ENCODE results near the gene PLIN3. TPM values are rescaled to one million over a fixed set of nuclear protein-coding genes. Genes with fewer than 3 reads are reported as not detected.

The PLIN3 gene
- total and polyA plus RNA-seq, 9 of the 15 experiments (the other 6 are each of a cell fraction or from before 2014, with no cell fraction given): 7.5 to 75.6 (median 43.1) TPM

GRCh38 chr19:4879041-4879440 is 11.6 kb upstream of the PLIN3 start (continued):
- no peak for TF ChIP-seq ZHX1 (conservative IDR thresholded peaks at IDR 0.05; ENCODE audit: low read length)
- no peak for TF ChIP-seq ZNF121 (CRISPR knock-in tag; conservative IDR thresholded peaks at IDR 0.05)
- no peak for TF ChIP-seq ZNF184 (CRISPR knock-in tag; IDR thresholded peaks at IDR 0.05)
- TF ChIP-seq CBX8 (IDR thresholded peaks at IDR 0.05; ENCODE audit: borderline replicate concordance, extremely low read depth, low read depth, low read length, poor library complexity, severe bottlenecking): no peak
- no peak for TF ChIP-seq ILF3 (IDR thresholded peaks at IDR 0.05; ENCODE audit: borderline replicate concordance)

DNA sequence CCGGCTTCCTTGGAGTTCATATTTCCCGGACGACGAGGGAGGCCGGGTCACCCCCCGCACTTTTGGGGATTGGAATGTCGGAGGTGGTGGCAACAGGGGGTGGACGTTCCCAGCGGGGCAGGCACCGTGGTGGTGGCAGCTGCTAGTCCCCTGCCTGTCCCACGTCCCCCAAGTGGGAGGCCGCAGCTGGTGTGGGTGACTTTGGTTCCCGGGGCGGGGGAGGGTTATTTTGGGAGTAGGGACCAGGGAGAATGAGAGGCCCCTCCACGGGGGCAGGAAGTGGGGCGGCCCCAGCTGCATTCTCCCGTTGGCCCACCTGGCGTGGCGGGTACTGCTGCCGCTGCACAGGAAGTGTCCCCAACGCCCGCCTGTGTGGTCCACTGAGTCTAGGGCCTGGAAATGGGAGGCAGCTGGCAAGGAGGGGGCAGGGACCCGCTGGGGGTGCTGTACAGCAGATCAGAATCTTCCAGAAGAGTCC is 11.1 kb upstream of the PLIN3 start:
- Histone ChIP-seq H2AFZ (ENCODE audit: low read depth, low read length) (no peak overlapping the region), H3K9me1 (ENCODE audit: control insufficient read depth, insufficient read depth, low read length) (no peaks in the 10 kb centered on the region), H3K4me3 (no peak overlapping the region), H3K4me1 (replicated peaks in 1 of 2; ENCODE audit: control insufficient read depth in 2 of 2, insufficient read depth in 2 of 2, low read length in 2 of 2) (peaks cover 0 to 18% of the 10 kb centered on the region in 2 experiments; a peak in 2 of 5 replicates), H4K20me1 (replicated peaks; ENCODE audit: control insufficient read depth, insufficient read depth, low read length) (no peaks in the 10 kb centered on the region), H3K79me2 (ENCODE audit: control insufficient read depth, insufficient read depth, low read length) (no peaks in the 10 kb centered on the region), H3K4me2 (ENCODE audit: insufficient read depth, low read length) (no peak overlapping the region), H3K36me3 (ENCODE audit: control insufficient read depth, insufficient read depth, low read length) (no peaks in the 10 kb centered on the region), H3K27ac (ENCODE audit: extremely low read depth, low read depth, low read length) (no peak overlapping the region), H3K9ac (ENCODE audit: insufficient read depth in 1 of 2, low read depth in 2 of 2, low read length in 2 of 2) (peak overlapping the region in 1 of 2 experiments; percentile 13; a peak in 1 of 4 replicates), H3K9me3 (replicated peaks; ENCODE audit: control insufficient read depth, insufficient read depth, low read depth, low read length) (no peaks in the 10 kb centered on the region), H3K27me3 (ENCODE audit: control insufficient read depth in 2 of 2, insufficient read depth in 2 of 2, low read length in 2 of 2) (no peaks in the 10 kb centered on the region)
- TF ChIP-seq ZNF395 (CRISPR knock-in tag; IDR thresholded peaks at IDR 0.05) (no peak), ZFX (CRISPR knock-in tag; IDR thresholded peaks at IDR 0.05) (no peak), TEAD4 (IDR thresholded peaks at IDR 0.05; ENCODE audit: low read length) (no peak), TEAD4 (CRISPR knock-in tag; IDR thresholded peaks at IDR 0.05; ENCODE audit: borderline replicate concordance) (no peak)
- TF ChIP-seq, protein P1, sequence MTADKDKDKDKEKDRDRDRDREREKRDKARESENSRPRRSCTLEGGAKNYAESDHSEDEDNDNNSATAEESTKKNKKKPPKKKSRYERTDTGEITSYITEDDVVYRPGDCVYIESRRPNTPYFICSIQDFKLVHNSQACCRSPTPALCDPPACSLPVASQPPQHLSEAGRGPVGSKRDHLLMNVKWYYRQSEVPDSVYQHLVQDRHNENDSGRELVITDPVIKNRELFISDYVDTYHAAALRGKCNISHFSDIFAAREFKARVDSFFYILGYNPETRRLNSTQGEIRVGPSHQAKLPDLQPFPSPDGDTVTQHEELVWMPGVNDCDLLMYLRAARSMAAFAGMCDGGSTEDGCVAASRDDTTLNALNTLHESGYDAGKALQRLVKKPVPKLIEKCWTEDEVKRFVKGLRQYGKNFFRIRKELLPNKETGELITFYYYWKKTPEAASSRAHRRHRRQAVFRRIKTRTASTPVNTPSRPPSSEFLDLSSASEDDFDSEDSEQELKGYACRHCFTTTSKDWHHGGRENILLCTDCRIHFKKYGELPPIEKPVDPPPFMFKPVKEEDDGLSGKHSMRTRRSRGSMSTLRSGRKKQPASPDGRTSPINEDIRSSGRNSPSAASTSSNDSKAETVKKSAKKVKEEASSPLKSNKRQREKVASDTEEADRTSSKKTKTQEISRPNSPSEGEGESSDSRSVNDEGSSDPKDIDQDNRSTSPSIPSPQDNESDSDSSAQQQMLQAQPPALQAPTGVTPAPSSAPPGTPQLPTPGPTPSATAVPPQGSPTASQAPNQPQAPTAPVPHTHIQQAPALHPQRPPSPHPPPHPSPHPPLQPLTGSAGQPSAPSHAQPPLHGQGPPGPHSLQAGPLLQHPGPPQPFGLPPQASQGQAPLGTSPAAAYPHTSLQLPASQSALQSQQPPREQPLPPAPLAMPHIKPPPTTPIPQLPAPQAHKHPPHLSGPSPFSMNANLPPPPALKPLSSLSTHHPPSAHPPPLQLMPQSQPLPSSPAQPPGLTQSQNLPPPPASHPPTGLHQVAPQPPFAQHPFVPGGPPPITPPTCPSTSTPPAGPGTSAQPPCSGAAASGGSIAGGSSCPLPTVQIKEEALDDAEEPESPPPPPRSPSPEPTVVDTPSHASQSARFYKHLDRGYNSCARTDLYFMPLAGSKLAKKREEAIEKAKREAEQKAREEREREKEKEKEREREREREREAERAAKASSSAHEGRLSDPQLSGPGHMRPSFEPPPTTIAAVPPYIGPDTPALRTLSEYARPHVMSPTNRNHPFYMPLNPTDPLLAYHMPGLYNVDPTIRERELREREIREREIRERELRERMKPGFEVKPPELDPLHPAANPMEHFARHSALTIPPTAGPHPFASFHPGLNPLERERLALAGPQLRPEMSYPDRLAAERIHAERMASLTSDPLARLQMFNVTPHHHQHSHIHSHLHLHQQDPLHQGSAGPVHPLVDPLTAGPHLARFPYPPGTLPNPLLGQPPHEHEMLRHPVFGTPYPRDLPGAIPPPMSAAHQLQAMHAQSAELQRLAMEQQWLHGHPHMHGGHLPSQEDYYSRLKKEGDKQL (CRISPR knock-in tag; IDR thresholded peaks at IDR 0.05; ENCODE audit: borderline replicate concordance): no peak
- DNase-seq (ENCODE audit: extremely low read depth in 1 of 4, low spot score in 3 of 4): peak in 2 of 4 experiments; percentile 11 to 12
- ChIA-PET CTCF (ENCODE audit: low intra/inter-chr PET ratio) (interaction anchor here (0.7 kb wide), 1 partner anchor 11 kb away, joined by 3 read pairs; no protein-coding TSS in a partner anchor), POLR2A (interaction anchor here (0.5 to 0.7 kb wide), 3 partner anchors 11 to 59 kb away, joined by 3 to 4 read pairs (median 3); partner anchors contain the start of gene PLIN3)
- in situ Hi-C loops (cut with MboI) (no loop called here), intact Hi-C loops (cut with micrococcal nuclease) (no loop called here)
- WGBS (ENCODE audit: insufficient coverage, low coverage, missing lambda C conversion rate): 52% methylated on average over 18 of the region's 23 CpGs
- no peak for ATAC-seq
- FAIRE-seq: no peak
- BruUV-seq (replicated peaks): no TSS peak

Measured in K562 (cell line).